Esophagus muscularis mucosa (tissue), 4 donors: Measurements from ENCODE around the gene HHEX.

Experiments used
- EP300 ChIP-seq: sonication (generic); formaldehyde crosslinking; IDR thresholded peaks from one replicate; pipeline ENCODE4 v1.6.1; 2017; ENCODE audit warnings: antibody characterized with exemption
- POLR2A ChIP-seq: fragments of 450-650 bp; IDR thresholded peaks from one replicate; pipeline ENCODE4 v1.6.1; 2017; ENCODE audit warnings: antibody characterized with exemption, moderate library complexity, mild to moderate bottlenecking, low read depth
- TF ChIP-seq, protein P1 (sequence below), 3 experiments: fragments of 200-600 bp in 2 of 3; fragments of 450-650 bp in 1 of 3; sonication (generic) in 2 of 3; IDR thresholded peaks; one replicate each; pipeline ENCODE4 v1.5.1; 2017 to 2019; ENCODE audit warnings: antibody characterized with exemption in 3 of 3, mild to moderate bottlenecking in 2 of 3, moderate library complexity in 1 of 3

- TF ChIP-seq, protein P1, sequence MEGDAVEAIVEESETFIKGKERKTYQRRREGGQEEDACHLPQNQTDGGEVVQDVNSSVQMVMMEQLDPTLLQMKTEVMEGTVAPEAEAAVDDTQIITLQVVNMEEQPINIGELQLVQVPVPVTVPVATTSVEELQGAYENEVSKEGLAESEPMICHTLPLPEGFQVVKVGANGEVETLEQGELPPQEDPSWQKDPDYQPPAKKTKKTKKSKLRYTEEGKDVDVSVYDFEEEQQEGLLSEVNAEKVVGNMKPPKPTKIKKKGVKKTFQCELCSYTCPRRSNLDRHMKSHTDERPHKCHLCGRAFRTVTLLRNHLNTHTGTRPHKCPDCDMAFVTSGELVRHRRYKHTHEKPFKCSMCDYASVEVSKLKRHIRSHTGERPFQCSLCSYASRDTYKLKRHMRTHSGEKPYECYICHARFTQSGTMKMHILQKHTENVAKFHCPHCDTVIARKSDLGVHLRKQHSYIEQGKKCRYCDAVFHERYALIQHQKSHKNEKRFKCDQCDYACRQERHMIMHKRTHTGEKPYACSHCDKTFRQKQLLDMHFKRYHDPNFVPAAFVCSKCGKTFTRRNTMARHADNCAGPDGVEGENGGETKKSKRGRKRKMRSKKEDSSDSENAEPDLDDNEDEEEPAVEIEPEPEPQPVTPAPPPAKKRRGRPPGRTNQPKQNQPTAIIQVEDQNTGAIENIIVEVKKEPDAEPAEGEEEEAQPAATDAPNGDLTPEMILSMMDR (IDR thresholded peaks at IDR 0.05) = no peak
- TF ChIP-seq POLR2A (no peak), EP300 (no peak)
Observed at GRCh38 chr10:92677708-92678107, 12.0 kb upstream of the HHEX start.
